HG02623 (cell line): ENCODE results near the gene RASEF.
"Not testable (repeated sequence)": the region's sequence is repeated elsewhere in the genome, so short reads cannot be mapped to it uniquely, and the experiment has no call there.

ENCODE experiments used
- ATAC-seq: cut with Tn5 transposase; IDR thresholded peaks from one replicate; pipeline ENCODE4 v1.9.1; 2021; ENCODE audit warnings: moderate library complexity; ENCODE audit not compliant: unreplicated experiment

Gene RASEF

GRCh38 chr9:82975176-82975575, 87.8 kb downstream of the RASEF start:
- ATAC-seq, result no peak

DNA sequence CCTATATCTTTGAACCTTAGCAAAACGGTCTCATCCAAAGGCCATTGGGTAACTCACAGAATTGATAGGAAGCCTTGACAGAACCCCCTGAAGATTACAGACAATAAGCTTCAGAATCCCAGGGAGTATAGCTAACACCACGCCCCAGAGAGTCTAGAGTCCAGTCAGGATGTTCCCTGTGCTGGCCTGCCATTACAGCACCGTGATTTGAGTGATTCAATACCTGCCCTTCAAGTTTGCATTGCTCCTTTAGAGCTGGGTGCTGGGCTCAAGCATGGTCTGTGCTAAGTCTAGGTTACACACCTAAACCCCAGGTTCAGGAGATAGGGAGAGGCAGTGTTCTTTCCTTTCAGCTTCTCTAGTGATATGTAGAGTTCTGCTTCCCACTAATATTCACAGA, 90.5 kb downstream of the RASEF start:
- no peak for ATAC-seq

GRCh38 chr9:82970359-82970758, 92.6 kb downstream of the RASEF start:
- ATAC-seq, result no peak

DNA sequence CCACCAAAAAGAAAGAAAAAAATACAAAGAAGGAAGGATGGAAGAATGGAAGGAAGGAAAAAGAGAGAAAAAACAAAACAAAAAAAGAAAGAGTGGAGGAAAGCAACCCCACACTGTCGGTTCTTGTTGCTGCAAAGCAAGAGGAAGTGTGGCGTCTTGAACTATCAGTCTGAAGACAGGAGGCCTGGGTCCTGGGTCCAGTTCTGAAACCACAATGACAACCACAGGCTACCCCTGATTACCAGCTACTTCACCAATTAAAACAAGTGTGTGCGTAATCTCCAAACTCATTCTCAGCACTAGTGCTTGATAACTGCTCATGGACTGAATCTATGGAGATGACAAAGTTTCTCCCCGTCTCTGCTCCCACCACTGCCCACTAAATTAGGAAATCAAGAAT, 93.7 kb downstream of the RASEF start:
- ATAC-seq, result no peak

- no peak for ATAC-seq
These were observed 94.1 kb downstream of the RASEF start for GRCh38 chr9:82968816-82969215.

- ATAC-seq, result no peak
These were observed 94.6 kb downstream of the RASEF start for GRCh38 chr9:82968388-82968787.

DNA sequence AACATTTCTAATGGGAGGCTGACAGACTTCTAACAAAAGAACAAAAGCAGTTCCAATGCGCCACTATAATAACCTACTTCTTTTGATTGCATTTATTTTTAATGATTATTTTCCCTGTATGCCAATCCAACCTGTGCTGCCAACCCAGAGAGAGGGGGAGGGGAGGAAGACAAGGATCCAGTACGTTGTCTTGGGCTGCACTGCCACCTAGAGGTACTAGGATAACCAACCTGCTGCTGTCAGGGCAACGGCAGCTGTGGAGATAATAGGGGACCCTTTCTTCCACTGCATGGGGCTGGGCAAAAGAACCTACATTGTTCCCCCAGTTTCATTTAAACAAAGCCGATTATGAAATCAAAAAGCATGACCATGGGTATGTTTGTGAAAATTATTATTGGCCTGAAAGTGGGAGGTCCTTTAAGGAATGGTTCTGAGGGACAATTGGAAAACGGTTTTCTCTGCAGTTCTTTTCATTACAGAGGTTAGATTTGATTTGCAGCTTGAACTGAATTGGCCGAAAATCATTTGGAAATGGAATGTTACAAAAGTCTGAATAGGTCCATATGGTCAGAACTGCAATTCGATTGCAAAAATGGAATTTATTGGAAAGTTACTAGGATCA, 101.3 kb downstream of the RASEF start:
- ATAC-seq, result peak; percentile 97

DNA sequence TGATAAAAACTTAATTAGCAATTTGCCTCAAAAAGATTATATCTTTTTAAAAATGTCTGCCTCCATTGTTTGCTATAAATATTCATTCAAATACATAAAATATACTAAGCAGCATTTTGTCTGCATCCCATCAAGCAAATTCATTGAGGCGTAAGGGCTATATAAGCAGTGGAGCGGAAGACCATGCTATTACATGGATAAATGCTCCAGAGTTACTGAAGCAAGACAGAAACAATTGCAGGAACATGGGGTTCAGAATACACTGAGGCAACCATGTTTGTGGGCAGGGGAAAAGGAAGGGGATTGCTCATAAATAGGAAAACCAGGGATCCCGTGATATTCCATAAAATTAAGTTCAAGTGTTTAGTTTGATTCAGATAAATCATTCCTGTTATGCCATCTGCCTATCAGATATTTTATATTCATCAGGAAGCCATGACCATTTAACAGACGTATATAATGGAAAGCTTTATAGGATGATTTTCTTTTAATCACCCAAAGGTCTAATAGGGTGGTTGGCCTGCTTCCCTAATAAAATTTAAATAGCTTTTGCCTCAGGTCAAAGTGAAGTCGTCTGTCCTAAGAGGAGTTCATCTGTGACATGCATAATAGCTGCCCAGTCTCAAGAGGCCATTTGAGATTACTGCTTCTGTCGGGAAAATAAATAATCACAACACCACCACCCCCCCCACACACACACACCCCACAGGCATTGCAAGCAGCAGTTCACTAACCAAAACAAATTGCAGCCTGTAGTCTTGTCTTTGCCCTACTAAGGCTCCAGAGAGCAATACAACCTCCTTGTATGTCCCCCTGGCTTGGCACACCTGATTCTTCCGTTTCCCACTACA, 105.2 kb downstream of the RASEF start:
- no peak for ATAC-seq

DNA sequence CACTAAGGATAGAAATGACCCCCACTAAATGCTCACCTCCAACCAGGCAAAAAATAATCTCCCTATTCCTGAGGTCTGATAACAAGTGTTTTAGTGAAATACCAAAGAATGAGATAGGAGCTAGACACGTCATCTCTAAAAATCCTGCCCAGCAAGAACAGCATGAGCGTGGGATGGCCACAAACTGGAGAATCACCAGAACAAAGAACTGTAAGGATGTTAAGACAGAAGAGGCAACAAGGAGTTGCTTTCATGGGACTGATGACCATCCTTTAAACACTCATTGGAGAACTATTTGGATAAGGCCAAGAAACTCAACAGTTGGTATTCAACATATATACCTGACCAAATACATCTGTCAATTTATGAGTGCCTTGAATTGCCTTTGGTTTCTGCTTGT, 113.7 kb downstream of the RASEF start:
- ATAC-seq, result no peak

GRCh38 chr9:82940376-82940775, 122.6 kb downstream of the RASEF start:
- ATAC-seq, result no peak

DNA sequence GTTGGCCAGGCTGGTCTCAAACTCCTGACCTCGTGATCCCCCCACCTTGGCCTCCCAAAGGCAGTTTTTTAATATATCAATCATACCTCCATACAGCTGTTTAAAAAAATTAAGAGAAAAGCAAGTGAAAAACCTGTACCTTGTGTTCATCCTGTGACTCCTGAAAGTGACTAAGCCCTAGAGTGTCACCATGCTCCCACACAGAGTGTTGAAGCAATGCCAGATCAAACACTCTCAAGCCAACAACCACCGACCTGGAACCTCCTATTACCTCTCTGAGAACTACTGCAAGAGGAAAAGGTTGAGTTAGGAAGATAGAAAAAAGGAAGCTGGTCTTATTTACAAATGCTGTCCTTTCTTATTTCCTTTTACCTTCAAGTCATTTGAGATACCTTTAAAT, 123.5 kb downstream of the RASEF start:
- ATAC-seq, result no peak

GRCh38 chr9:82938426-82939218, 124.3 kb downstream of the RASEF start:
- ATAC-seq, result no peak

- not testable (repeated sequence) for ATAC-seq
These were observed 126.4 kb downstream of the RASEF start for GRCh38 chr9:82936561-82936960.

DNA sequence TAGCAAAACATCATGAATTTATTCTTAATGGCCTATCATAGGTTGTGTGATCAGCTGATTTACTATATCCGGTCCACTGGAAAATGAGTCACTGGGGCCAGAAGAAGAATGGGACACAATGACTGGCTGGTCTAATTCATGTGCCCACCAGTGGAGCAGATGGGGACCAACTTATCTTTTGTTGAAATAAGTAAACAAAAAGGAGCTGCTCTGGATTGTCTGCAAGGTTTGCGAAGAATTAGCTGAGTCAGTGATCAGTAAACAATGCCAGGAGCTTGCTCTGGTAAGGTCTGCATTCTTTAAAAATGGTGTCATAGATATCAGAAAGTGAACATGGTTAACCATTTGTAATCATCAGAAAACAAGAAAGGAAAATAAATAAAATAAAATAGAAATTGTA, 128.0 kb downstream of the RASEF start:
- ATAC-seq, result no peak

DNA sequence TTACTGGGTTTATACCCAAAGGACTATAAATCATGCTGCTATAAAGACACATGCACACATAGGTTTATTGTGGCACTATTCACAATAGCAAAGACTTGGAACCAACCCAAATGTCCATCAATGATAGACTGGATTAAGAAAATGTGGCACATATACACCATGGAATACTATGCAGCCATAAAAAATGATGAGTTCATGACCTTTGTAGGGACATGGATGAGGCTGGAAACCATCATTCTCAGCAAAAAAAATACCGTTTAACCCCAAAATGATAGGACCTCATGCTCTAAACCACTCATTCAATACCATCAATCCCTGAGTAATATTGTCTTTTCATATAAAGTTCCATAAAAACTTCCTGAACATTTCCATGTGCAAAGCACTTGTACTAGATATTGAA, 128.9 kb downstream of the RASEF start:
- ATAC-seq, result not testable (repeated sequence)

- no peak for ATAC-seq
These were observed 132.8 kb downstream of the RASEF start for GRCh38 chr9:82930116-82930515.
